ENCODE data around the gene ARHGAP42.
A peak's percentile ranks its signal among the peaks of the same experiment; 100 is the strongest.
"Not testable (repeated sequence)": the region's sequence is repeated elsewhere in the genome, so short reads cannot be mapped to it uniquely, and the experiment has no call there.

The ARHGAP42 gene

DNA sequence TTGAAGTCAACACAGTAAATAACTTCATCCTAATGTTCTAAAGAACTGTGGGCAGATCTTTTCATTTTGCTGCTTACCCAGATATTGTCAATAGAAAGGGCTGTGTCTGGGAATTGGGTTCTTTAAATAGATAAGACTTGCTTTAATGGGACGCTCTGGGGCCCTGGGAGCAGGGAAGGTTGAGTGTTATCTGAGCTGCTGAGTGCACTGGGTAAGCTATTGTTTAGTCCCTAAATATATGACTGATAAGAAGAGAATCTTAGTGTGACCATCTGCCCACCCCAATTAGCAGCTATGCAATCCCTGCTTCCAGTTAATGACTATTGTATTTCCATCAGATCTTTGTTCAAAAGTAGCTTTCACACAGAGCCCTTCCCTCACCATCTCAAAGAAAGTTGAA lies 44.4 kb downstream of the ARHGAP42 start:
- no peak for DNase-seq

DNA sequence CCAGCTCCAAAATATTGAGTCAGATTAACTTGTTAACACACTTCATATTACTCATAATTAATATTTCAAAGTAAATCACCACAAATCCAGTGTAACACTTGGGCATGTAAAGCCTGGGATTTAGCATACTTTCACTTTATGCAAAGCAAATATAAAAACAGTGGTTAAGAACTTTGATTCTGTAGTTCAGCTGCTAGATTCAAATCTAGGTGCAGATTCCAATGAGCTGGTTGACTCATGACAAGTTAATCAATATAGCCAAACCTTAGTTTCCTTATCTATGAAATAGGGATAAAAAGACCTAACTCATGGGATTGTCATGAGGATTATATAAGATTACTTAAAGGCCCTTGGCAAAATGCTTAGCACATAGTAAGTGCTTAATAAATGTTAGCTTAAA lies 45.9 kb downstream of the ARHGAP42 start:
- no peak for DNase-seq

DNA sequence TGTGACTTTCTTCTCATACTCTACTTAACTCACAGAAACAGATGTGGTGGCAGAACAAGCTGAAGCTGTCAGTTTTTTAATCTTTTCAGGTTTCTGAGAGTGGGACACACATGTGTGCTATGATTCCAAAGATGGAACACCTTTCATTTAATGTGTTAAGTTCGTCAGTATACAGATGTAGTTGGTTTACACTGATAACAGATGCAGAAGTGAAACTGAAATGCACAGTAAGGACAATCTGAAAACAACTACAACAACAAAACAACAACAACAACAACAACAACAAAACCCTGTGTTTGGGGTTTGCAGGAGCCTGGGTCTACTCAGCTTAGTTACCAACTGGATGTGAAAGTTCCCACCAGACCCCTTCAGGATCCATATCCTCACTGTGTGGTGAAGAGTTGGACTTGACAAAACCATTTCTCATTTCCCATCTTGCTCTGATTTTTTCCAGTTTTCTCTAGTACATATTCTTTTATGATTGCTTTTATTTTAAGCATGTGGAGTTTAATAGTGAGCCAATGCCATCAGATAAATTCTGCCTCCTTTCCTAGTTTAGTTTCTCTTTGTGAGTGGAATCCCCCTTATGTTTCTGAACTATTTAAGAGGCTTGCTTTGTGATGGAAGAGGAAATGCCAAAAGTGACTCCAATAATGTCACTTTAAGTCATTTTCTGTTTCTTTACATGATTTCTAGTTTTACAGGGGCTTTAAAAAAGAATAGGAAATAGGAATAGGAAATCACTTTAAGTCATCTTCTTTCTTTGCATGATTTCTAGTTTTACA lies 47.8 kb downstream of the ARHGAP42 start:
- DNase-seq: no peak

DNA sequence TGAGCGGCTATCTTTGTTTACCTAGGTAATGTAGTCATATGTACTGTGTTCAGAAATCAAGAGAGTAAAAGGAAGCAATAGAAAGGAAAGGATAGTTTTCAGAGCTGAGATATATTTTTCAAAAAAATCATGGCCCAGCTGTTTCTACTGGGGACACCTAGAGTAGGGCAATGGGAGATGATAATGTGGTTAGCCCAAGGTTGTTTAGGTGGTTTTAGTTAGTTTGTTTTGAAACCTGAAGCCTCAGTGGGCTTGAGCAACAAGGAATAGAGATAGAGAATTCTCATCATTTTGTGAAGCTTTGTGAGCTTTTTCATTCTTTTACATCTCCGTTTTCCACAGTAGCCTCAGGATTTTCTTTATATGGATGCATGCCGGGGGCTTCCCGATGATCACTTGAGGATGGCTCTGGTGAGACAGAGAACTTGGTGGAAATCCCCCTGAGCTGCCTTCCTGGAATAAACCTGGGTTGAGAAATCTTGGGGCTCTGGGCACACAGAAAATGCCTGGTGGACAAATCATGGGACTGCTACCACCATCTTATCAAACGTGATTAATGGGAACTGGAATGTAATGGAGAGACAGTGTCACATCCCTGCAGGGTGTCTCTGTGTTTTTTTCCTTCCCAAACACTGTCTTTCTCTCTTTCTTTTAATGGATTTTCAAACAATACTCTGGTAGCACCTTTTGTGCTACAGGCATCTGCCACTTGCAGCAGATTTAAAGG lies 49.0 kb downstream of the ARHGAP42 start:
- no peak for DNase-seq

DNA sequence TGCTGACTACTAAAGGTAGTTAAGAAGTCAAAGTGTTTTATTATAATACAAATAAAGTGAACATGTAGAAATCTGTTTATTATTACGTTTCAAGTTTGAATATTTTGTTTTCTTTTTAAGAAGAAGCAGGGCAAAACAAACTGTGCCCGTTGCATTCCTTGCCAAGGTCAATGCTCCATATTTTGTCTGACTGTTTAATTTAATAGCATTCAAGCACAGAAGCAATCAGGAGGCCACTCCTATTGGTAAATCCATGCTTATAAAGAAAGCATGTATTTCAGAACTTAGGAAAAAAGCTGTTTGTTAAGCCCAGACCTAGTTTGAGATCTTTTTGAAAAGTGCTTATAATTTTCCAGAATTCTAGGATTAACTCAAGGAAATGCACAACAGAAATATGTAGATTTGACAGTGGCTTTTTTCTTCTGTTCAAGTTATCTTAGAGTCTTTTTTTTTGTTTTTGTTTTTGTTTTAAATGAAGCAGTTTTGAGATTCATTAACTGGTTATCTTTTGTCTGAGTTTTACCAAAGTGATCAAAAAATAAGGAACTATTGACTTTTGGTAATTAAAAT lies 51.7 kb downstream of the ARHGAP42 start:
- no peak for DNase-seq

DNA sequence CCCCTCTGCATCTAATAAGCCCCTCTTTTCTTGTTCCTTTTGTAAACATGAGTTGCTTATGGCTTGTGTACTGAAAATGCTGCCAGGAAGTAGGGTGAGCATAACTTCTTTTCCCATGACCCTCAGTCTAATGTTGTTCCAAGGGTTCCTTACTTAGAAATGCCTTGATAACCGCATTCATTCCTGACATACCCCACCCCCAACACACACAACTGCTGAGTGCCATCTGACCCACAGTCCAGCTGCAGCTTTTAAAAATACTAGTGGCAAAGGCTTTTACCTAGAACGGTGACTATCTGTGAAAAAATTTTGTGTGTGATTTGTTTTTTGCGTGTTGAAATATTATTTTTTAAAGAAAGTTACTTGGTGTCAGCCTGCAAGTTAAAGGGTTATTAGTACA lies 52.6 kb downstream of the ARHGAP42 start:
- no peak for DNase-seq

DNA sequence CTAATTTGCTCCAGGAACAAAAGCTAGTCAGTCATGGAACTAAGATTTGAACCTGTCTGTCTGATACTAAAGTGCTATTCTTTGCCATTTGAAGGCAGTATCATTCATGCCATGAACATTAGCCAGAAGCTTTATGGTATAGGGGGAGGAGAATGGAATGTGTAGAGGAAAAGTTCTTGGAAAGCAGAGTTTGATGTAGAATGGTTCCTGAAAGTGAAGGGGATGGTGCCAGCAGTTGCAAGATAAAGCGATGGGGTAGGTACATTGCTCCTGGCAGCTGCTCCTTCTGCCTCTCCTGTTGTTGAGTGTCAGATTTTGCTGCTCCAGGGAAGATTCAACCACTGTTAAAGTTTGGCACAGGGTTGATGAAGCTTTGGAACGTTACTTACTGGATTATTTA lies 53.4 kb downstream of the ARHGAP42 start:
- no peak for DNase-seq

DNA sequence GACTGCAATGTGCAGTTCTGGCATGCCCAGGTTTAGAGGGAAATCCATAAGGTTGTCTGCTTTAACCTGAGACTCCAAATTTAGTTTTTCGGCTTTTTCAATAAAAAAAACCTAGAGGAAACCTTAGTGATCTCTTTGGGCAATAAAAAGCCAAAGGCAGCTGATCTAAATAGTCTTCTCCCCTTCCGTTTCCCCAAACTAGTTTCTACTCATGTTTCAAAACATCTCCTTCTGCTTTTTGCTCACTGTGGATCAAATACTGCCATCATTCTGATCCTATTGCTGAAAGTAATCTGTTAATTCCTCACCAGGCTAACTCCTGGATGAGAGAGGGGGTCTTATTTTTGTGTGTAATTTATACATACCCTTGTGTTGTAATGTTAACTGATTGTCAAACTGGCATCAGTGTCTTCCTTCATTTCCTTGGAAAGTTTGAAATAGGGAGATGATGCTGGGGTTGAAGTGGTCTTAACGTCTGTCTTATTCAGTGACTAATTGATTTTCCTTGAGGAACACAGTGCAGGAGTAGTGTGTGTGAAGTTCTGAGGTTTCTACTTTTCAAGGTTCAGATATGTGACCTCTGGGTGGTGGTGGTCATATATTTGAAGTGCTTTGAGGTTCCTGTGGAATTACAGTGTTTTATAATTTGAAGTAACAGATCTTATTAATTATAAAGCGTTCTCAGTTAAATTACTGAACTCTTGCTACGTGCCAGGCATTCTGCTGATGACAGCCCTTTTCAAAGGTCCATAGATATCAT lies 55.0 kb downstream of the ARHGAP42 start:
- DNase-seq: peak; percentile 20 to 45

DNA sequence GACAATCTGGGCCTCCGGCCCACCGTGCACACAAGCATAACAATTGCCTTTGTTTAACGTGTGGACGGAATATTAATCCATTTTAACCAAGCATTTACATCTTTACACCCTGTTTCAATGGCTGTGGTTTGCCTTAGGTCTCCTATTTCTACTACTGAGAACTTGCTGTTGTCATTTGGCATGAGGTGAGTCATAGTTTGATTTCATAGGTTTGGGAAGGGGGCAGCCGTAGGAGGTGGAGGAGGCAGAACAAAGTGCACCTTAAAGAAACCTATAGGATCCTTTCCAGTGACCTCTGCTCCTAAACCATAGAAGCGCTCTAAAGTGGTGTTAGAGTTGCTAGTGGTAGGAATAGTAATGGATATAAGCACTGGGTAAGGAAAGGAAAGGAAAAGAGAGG lies 59.4 kb downstream of the ARHGAP42 start:
- DNase-seq: no peak

DNA sequence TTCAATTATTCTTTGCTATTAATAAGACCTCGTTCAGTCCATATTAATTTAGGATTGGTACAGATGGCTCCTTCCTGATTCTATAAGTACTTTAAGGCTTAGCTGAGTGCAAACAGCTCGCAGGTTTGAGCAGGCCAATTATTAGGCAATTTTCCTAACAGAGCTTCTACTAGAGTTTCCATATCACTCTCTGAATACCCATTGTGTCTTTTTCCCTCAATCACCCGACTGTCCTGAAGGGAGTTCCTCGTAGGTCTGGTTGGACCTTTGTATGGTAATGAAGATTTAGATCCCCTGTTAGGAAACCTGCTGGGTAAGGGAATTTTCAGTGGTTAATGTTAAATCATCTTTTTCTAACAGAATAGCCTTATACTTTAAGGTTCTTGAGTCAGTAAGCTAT lies 61.1 kb downstream of the ARHGAP42 start:
- no peak for DNase-seq

DNA sequence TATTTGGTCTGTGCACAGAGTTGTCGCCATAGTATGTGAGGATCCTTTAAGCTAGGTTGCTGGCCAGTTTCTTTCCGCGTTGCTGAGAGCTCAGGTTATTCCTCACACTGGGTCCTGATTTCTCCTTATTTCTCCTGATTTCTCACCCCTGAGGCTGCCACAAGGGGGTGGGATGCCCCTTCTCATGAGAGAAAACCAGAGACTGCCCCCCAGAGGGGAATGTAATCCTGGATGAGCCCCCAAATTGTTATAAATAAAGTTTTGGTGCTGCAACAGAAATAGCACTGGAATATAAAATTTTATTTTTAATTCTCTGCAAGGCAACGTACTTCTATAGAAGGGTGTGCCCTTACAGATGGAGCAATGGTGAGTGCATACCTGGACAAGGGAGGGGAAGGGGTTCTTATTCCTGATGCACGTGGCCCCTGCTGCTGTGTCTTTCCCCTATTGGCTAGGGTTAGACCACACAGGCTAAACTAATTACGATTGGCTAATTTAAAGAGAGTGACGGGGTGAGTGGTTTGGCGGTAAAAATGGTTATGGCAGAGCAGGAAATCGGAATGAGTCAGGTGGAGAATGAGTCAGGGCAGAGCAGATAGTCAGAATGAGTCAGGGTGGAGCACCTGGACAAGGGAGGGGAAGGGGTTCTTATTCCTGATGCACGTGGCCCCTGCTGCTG lies 62.9 kb downstream of the ARHGAP42 start:
- DNase-seq: not testable (repeated sequence)

DNA sequence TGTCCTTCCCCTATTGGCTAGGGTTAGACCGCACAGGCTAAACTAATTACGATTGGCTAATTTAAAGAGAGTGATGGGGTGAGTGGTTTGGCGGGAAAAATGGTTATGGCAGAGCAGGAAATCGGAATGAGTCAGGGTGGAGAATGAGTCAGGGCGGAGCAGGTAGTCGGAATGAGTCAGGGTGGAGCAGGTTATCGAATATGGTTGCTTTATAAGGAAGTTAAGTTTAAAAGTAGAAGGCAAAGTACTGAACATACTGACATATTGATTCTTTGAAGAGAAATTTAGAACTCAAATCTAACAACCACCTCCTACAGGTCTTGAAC lies 63.4 kb downstream of the ARHGAP42 start:
- not testable (repeated sequence) for DNase-seq

DNA sequence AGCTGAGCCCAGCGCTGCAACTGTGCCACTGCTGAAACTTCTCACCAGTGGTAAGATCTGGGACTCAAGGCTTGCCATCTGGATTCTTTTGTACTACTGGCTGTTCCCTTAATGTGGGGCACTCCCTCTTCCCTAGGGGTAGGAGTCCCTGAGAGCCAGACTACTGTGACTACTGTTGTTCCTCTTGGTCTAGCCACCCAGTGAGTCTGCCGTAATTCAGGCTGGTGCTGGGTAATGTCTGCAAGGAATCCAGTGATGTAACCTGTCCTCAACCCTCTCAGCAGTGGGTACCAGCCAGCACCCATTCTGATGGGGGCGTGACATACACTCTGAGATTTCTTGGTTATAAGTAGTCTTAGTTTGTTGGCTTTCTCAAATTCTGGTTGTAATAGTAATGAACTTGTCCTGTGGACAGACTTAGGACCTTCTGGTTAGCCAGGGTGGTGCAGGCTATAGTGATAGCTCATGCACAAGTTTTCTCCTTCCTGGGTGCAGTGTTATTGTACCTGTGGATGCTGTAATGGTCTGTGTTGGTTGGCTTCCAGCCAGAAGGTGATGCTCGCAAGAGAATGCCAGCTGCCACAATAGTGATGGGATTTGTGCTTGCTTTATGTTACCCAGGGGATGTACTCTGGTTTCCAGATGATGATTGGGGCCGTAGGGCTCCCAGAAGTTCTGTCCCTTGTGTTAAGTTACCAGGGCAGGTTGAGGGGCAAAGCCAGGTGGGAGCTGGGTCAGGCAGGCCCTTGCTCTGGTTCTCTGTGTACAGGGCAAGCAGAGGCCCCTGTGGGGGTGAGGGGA lies 65.5 kb downstream of the ARHGAP42 start:
- DNase-seq: no peak

DNA sequence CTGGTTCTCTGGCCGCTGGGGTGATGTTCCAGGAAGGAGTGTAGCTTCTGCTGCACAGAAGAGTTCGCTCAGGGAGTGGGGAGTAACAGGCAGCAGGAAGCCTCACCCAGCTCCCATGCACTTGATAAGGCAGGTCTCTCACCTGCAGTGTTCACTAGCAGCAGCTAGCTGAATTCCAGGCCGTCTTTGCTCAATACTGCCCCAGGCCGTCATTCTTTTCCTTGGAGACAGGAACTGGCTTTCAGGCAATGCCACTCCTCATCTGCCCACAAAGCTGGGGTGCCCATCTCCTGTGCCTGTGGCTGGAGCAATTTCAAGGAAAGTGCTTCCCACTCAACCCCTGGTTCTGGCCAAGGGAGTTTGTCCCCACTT lies 66.1 kb downstream of the ARHGAP42 start:
- DNase-seq: no peak

DNA sequence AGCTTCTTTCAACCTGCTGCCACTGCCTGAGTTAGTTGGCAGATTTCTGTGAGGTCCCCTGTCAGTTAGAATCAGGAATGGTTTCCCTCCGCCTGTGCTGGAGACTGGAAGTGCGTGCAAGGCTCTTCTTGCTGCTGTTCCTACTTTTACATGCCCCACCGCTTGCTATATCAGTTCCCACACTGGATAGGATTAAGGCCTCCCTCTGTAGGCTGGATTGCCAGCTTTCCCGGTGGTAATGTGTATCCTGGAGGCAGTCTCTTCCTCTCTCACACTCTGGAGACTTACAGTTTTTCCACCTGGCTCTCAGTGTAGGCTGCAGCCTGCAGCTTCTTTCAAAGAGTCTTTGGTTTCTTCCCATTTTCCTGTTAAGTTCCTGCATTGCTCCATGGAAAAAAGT lies 66.5 kb downstream of the ARHGAP42 start:
- no peak for DNase-seq

DNA sequence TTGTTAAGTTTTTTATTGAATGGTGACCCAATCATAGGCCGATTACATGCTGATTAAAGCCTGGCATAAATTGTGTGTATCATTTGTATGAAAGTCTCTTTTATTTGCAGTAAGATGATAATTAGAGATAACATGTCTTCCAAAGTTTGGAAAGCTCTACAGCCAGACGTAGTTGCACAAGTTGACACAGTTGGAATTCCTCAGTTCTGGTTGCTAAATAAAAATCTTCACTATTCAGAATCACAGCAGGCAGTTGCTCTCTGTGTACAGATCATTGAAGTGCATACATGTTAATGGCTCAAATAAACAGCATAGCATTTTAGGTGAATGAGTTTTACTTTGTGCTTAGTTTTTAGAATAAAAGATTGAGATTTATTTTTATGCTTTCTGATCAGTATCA lies 69.5 kb downstream of the ARHGAP42 start:
- DNase-seq: no peak

DNA sequence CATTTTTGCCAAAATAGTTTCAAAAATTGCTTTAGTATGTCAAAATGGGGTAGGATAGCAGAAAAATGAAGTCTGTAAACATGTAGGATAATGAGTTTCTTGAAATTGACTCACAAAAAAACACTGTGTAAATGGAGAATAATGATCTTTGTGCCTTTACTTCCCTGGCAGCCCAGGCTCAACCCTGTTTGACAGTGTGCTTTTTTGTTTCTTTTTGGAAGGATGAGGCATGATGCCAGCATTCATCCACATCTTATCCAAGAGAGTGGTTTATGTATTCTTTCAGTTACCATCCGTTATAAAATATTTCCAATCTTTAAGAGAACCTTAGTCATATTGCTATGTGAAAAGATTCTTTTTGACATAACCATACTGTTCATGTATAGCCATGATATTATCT lies 70.6 kb downstream of the ARHGAP42 start:
- DNase-seq: no peak

DNA sequence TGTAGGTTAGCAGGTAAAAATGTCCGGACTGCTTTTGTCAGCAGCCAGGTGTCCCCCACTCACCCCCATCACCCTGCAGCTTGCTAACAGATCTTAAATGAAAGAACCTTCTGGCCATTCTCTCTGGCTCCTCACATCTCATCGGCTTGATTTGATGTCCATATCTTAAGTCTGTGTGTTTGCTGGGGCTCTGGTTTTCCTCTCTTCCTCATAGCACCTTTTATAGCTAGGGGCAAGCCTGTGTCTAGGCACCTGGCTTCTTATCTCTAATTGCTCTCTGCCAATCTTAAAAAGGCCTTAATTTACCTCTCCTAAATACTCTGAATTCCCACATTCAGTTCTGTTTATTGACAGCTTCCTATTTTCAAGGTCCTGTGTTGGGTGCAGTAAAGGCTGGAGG lies 72.0 kb downstream of the ARHGAP42 start:
- no peak for DNase-seq

DNA sequence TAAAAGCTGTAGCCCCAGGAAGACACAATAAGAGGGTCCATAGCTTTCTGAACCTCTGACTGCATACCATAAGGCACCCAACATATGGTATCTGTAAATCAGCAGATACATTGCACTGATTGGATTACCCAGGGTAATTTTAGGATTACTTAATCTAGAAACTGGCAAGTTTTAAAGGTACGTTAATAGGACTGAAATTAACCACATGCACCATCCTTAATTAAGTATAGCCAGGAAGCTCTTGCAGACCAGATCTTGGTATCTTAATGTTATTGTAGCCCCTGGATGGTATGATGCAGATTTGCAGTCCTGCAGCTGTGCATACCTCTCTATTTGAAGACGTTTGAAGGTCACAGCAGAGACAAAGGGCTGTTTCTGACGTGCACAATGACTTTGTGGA lies 72.8 kb downstream of the ARHGAP42 start:
- no peak for DNase-seq

DNA sequence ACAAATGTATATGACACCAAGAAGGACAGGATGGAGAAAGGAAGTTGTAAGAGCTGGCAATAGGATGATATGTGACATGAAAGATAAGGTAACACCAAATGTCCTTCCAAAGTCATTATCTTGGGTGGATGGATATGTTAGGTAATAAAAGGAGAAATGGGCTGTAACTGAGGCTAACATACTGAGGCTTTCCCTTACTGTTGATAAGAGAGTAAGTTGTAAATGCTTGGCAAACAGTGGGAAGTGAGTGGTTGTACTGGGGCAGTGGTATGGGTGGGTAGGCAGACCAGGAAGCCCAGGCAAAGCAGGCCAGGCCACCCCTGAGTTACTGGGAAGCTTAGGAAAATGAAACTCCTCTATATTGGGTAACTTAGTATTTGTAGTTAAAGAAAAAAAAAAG lies 73.7 kb downstream of the ARHGAP42 start:
- no peak for DNase-seq

DNA sequence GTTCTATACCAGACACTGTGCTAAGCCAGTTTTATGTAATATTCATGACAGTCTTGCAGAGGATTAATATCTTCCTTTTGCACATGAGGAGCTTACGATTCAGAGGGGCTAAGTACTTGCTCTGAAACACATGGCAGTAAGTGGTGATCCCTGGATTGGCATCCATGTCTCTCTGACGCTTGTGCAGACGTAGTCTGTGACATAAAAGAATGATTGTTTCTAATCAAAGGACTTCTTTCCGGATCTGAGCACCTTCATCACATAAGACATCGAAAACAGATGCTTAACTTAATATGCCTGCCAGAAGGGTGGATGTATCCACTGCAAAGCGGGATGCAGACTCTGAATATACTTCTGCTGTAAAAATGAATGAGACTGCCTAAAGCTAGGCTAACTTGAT lies 74.8 kb downstream of the ARHGAP42 start:
- DNase-seq: no peak

DNA sequence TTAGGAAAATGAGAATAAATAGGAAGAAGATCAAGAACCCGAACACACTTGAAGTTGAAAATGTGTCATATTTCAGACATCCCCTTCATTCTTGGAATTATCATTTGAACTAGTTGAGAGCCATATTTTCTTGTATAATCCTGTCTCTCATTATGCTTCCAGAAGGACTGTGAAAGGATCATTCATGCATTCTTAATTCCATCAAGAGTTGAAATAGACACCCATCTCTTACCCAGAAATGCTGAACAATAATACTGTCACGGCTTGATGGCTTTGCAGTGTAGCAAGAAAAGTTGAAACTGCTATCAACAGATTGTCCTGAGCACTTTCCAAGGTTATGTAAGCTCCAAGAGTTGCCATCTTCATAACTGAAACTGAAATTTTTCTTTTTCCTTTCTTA lies 79.7 kb downstream of the ARHGAP42 start:
- DNase-seq: no peak
